Eye (tissue), 1 donor: Measurements from ENCODE around the gene PROK1.

Experiments used
- DNase-seq: peaks from one replicate; pipeline ENCODE4 v3.0.0-alpha.2; 2015

Gene PROK1

DNA sequence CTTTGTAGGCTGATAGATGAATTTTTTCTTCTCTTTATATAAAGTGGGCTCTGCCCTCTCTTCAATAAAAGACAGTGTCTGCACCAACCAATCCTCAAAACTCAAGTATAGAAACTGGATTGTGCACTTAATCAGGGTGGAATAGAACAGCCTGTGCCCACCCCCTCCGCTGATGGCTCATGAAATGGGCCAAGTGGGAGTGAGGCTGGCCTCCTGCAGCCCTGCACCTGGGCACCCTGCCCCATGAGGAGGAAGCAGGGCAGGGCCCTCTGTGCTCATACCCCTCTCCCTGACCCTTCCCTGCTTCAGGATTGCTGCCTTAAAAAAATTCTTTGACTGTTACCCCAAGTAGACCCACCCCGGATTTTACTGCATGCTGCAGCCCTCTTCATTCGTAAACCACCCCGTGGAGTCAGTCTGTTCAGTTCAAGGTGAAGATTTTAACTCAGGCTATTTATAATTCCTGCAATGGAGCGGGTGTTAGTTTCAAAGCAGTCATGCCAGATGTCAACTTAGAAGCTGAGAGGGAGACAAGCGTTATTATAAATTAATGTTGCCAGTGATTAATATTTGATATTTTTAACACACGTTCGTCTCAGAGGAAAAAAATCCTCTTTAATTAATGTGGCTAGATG, 15.8 kb downstream of the PROK1 start:
- no peak for DNase-seq

DNA sequence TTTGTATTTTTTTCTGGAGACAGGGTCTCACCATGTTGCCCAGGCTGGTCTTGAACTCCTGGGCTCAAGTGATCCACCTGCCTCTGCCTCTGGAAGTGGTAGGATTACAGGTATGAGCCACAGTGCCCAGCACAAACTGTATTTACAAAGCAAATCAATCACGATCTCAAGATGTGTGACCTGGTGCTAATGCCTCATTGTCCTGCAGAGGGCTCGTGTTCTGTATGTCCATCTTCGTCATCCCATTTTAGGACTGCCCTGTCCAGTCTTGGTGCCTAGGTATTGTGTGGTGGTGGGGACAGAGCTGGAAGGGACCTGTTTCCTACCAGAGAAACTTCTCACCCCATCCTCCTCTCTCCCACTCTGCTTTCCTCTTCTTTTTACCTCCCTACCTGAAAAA, 20.2 kb downstream of the PROK1 start:
- no peak for DNase-seq

DNA sequence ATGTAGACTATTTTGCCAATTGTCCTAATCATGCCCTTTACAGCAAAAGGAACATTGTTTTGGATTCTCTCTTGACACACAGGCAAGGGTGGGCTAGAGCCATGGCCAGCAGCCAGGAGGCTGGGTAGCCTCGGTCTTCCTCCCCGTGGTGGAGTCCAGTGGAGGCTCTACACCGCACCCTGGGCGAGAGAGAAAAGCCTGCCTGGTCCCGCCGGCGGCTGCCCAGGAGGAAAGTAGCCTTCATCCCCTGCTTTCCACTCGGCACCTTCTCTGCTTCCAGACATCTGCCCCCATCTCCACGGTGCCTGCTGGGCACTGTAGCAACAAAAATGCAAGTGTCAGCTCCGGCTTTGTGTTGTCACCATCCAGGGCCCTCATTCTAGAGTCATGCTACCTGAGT, 21.6 kb downstream of the PROK1 start:
- DNase-seq, result no peak

DNA sequence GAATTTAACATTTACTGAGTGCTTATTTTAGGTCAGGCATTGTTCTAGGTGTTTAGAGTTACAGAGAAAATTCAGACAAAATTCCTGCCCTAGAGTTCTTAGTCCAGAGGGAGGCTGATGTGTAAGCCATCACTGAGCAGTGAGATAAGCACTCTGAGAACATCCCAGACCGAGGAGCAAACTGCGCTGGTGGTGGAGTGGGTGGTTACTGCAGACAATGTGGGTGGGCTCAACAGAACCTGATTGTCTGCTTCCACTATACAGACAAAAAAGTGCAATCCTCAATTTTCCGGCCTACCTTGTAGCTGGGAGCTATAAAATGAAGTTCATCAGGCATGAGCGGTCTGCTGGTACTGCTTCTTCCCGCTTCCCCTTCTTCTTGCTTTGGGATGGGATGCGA, 23.5 kb downstream of the PROK1 start:
- DNase-seq, result no peak

DNA sequence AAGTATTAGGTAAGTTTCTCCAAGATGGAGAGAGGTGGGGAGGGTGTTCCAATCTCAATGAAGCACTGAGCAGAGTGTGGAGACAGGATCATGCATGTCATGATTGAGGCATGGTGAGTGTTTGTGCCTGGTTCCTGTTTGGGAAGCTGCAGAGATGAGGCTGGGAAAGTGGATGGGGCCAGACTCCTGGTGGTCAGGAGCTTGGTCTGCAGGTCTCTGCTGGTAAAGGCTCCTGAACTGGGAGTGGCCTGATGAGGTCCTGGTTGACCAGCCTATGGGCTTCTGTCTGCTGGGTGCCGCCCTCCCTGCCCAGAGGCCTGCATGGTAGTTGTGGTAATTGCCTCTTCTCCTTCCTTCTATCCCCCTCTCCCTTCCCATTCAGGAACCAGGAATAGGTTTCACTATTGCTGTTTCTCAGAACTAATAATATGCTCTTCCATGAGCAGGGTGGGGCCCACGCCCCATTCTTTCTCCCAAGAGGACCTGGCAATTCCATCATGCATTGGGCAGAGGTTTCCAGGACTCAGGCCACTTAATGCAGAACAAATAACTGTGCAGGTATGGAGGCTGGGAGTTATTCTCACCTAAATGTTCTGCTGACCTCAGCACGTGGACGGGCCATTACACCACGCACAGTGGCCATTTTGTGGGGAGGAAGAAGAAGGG, 24.5 kb downstream of the PROK1 start:
- DNase-seq, result no peak

DNA sequence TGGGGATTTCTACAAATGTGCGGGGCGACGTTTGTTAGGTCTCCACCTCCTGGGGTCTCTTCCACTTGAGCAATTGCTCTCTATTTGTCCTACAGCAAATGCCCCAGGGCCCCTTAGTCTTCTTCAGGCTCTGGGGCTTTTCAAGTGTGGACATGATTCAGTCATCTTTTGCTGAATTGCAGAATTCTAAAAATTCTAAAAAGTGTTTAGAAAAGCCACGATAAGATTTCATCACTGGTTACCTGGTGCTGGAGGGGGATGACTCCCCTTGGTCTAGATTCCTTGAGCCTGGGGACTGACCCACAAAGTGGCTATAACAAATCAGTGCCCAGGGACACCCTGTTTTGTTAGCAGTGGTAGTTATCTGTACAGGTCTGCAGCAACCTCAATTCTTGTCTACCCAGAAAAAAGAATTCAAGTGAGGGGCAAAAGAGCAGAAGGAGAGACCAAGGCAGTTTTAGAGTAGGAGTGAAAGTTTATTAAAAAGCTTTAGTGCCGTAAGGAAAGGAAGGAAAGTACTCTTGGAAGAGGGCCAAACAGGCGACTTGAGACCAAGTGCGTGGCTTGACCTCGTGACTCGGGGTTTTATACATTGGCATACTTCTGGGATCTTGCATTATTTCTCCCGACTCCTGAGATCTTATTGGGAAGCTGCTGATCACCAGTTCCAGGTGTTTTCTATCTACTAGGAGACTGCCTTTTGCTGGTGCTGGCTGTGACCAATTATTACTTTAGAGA, 25.2 kb downstream of the PROK1 start:
- no peak for DNase-seq

DNA sequence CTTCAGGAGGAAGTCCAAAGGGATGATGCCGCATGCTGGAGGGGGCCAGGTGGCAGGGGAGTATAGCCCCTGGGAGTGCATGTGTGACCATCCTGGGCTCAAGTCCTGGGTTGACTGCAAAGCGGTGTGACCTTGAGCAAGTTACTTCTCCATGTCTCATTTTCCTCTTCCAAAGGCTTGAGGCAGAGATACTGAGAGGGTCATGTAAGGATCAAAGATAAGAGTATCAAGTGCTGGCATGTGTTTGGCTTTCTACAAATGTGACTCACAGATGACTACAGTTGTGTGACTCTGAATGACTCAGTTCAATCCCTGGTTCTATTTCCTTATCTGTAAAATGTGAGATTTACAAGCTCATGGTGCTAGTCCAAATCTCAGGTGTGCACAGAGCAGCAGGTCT, 26.1 kb downstream of the PROK1 start:
- DNase-seq, result no peak

DNA sequence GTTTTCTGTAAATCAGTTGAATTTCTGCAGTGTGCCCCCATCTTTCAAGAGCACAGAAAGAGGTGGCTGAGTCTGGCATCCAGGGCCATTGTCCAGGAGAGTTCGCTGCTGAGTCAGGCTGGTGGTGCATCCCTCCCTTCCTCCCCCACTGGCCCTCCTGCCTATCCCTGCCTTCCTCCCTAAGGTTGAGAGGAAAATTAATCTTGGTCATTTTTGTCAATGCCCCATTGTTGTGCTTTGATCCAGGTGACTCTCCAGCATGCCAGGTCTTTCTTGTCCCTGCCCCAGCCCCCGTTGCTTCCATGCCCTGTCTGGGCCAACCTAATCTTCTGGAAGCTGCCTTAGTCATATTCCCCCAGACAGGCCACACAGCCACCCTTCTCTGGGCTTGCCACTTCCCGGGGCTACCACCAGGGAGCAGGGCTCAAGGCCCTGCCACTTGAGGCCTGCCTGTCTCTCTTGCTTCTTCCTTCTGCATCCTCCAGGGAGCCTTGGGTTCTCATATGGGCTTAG, 26.6 kb downstream of the PROK1 start:
- DNase-seq, result no peak

DNA sequence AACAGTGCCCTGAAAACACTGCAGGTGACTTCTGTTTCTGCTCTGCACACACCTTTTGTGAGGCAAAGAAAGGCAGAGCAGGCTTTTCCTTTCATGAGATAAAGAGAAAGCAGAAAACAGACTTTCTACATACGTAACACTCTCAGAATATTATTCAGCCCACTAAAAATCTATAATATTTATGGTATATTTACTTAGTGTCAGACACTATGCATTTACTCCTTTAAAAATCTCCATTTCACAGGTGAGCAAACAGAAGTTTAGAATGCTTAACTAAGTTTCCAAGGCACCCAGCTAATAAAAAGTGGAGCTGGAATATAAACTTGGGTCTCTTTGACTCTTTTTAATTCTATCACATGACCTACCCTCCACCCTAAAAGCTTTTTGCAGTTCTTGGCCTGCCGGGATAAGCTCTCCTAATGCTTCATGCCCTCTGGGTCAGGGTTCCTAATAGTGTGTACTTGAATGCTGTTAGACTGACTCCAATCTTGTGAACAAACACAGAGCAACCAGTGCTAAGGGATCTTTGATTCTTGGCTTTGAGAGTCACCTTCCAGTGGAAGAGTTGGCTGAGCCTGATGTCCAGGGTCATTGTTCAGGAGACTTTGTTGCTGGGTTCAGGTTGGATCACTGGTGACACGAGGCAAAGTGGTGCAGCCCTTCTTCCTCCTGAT, 27.2 kb downstream of the PROK1 start:
- no peak for DNase-seq

DNA sequence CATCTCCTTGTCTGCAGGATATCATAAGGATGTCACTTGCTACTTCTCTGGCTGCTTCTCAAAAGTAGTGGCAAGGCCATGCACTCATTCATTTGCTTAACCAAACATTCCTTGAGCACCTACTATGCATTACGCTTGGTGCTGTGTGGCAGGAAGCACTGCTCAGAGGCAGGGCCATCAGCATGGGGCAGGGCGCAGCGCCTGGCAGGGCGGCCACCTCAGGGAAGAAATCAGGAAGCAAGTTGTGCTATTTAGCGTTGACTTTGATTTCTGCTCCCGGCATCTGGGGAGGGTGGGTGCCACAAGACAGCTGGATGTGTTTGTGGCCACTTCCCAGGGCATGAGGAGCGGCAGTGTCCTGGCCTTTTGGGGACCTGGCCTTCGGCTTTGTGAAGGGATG, 27.9 kb downstream of the PROK1 start:
- no peak for DNase-seq

DNA sequence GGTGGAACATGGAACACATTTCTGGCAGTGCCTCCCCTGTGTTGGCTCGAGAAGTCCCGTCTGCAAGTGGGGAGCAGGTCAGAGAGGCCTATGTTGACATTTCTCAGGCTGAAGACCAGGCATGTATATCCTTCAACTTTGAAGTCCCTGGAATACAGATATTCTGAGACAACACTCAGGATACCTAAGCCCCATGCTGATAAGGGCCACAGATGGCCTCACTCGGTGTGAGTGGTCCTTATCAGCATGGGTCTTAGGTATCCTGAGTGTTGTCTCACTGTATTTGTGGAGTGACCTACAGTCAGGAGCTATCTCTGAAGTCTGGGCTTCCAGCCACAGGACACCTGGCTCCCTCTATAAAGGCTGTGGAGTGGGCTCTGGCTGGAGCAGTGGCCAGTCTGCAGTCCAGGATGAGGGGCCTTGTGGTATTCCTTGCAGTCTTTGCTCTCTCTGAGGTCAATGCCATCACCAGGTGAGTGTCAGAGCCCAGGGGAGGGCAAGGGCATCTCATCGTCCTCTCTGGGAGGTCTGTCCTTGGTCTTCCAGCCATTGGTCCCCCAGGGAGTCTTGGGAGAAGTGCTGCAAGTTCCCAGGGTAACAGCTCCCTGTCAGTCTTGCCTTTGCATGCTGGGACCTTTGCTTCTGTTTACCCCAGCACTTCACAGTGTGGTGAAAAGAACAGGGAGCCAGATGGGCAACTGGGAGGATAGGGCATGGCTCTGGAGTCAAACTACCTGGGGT, 29.6 kb downstream of the PROK1 start:
- DNase-seq, result no peak

DNA sequence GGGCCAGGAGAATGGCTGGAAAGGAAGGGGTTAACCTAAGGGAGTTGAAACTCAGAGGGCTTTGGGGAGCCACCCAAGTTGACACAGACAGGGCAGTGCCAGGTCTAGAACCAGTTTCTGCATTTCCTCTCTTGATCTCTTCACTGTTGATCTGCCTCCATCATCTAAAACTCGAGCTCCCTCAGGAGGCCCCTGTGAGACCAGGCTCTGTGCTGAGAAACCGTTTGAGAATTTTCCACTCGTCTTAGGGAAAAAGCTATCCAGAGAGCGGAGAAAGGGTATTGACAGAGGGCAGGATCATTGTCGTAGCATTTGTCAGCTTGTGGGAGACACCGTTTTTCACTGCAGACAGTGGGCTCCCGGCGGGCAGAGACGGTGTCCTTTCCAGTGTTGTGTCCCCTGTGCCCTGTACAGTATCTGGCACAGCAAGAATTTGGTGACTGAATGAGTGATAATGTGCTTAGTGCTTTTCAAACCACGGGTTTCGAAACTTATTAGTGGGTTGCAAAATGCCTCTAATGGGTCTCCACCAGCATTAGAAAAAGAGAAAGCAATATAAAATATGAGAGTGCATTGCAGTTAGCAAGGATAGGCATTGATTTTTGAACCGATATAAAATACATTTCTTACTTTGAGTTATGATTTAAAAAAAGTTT, 31.1 kb downstream of the PROK1 start:
- DNase-seq, result no peak

DNA sequence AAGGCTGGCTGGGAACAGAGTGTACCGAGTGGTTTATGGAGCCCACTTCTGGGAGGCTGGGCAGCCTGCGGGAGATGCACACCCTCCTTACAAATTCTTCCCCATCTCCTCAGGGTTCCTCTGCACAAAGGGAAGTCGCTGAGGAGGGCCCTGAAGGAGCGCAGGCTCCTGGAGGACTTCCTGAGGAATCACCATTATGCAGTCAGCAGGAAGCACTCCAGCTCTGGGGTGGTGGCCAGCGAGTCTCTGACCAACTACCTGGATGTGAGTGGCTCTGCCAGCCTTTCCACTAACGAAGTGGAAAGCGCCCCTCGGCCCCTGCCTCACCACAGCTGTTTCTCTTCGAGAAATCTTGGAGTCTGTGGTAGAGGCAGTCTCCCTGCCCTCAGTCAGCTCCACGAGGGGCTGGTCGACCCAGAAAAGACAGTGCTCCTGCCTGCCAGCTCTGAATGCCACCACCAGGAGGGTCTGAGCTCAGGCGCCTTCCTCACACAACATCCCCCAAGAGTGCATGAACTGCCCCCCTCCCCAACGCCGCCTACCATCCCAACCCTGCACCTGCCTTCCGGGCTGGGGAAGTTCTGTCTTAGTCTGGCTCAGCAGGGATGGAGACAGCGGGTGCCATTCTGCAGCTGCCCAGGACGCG, 31.8 kb downstream of the PROK1 start:
- DNase-seq, result peak; percentile 21

DNA sequence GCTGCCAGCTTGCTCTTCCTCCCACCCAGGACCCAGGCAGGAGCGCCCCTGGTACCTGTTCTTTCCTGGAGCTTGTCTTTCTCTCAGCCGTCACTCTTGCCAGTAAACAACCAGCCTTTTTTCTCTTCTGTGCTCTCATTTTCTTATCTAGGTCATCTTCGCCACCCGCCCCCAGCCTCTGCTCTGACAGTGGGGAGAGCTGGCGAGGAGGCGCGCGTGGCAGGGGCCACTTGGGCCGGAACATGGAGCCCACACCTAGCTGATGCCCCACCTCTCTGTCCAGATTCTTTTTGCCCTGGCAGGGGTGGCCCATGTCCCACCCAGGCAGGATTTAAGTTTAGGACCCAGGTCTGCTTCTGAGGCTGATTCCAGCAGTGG, 32.3 kb downstream of the PROK1 start:
- no peak for DNase-seq

DNA sequence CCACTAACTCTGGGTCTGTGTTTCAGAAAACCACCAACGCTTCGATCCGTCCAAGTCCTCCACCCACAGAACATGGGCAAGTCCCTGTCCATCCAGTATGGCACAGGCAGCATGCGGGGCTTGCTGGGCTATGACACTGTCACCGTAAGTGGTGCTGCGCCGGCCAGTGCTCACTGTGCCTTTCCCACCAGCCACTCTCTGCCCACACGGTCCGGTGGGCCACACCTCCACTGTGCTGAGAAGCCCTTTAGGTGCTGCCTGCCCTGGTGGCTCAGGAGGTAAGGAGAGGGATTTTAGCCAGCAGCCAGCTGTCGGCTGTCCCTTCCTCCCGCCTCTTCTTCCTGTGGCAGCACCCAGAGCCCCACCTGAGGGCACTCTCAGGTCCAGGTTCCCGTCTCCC, 33.9 kb downstream of the PROK1 start:
- no peak for DNase-seq

DNA sequence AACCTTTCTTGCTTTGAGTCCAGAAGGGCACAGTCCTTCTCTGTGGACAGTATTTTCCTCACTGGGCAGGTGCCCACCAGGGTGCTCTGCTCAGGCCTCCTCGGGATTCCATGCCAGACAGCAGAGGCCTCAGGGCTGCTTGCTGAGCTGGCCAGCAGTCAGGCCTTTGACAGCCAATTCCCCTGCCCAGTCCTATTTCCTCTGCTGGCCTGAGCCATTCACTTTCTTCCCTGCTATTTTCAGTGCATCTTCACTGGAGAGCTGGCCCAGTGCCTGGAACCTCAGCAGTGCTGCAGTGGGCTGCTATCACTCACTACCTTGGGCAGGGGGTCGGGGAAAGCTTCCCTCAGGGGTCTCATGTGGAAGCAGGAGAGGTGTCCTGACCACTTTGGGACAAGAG, 34.8 kb downstream of the PROK1 start:
- no peak for DNase-seq

DNA sequence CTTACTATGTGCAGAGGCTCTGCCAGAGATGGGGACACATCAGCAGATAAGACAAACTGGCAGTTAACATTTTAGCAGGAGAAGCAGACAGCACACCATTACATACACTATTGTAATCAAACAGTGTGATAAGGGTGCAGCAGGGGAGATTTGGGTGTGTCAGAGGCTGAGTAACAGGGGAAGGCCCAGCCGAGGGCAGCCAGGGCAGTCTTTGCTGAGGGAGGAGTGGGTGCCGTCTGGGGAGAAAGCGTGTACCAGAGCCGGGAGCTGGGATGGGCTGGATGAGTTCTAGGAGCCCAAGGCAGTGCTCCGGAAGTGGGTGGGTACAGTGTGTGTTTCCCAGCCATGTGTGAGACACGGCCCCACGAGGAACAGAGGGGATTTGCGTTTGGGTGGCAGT, 36.8 kb downstream of the PROK1 start:
- no peak for DNase-seq

DNA sequence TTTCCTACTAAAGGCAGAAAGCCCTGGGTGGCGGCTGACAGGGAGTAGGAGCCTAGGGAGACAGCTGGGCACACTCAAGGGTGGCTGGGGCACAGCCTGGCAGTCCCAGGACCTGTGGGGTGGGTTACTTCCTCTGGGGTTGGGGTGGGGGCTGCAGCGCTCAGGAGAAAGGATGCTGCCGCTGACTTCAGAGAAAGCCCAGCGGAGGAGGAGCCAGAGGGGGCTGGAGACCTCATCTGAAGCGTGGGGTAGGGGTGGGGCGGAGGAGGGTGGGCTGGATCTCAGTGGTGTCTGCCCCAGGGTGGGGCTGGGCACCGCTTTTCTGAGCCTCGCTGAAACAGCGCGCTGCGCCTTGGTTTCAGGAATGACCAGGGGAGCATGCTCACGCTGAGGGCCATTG, 37.2 kb downstream of the PROK1 start:
- DNase-seq, result no peak

DNA sequence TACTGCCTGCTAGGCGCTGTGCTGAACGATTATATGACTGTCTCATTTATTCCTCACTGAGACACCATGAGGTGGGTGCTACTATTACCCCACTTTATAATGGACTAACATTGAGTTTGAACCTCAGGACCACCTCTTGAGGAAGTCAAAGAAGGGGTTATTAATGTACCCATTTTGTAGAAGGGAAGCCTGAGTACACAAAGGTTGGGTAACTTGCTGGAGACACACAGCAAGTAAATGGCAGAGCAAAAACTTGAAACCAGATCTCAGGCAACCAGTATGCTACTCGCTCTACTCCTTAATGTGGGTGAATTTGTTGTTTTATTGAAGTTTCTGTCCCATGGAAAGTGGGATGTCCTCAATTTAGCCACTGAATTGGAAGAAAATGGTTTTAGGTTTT, 37.9 kb downstream of the PROK1 start:
- no peak for DNase-seq

DNA sequence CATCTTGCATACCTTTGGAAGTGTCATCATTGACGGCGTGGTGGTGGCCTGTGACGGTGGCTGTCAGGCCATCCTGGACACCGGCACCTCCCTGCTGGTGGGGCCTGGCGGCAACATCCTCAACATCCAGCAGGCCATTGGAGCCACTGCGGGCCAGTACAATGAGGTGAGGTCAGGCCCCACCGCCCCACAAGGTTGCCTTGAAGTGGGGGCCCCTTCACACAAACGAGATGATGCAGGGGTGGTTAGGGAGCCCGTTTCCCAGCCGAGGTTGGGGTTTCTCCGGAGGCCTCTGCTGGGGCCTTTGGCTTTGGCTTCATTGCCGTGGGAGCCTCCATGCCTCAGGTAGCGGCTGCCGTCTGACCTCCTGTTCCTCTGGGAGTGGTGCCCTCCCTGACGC, 38.5 kb downstream of the PROK1 start:
- DNase-seq, result no peak

DNA sequence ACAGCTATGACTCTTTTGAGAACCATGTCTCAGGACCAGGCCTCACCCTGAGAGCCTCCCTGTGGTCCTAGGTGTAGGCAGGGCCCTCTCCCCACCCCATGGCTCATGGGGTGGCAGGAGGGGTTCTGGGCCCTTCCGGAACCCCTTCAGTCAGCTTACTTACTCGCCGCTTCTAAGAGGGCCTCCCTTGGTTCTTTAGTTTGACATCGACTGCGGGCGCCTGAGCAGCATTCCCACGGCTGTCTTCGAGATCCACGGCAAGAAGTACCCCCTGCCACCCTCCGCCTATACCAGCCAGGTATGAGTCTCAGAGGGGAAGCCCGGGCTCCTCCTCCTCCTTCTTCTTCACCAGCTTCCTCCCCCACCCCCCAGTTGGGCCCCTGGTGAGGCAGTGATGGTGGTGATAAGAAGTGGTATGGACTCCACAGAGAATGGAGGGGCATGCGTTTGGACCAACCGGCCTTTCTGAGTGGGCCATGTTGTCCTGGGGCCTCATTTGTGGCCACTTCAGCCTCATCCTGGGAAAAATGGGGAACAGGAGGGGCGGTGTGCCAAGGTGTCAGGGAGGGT, 39.1 kb downstream of the PROK1 start:
- DNase-seq, result no peak
